Inflammatory macrophage (primary cell): ENCODE data around the gene TBC1D21.

Source experiments
- DNase-seq, 2 donors: peaks; one replicate each; pipeline ENCODE4 v3.0.0-alpha.2; 2020 to 2022
- total RNA-seq, 18 experiments: gene quantifications; one replicate each; lab custom pipeline; 2026; ENCODE audit warnings: mixed read lengths in 6 of 18, inconsistent platforms in 2 of 18; lab: John Stamatoyannopoulos, UW

The TBC1D21 gene, protein sequence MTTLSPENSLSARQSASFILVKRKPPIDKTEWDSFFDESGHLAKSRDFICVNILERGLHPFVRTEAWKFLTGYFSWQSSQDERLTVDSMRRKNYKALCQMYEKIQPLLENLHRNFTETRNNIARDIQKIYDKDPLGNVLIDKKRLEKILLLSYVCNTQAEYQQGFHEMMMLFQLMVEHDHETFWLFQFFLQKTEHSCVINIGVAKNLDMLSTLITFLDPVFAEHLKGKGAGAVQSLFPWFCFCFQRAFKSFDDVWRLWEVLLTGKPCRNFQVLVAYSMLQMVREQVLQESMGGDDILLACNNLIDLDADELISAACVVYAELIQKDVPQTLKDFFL
- 0 to 0.05 (median 0) reads per million in 18 experiments for total RNA-seq

DNA sequence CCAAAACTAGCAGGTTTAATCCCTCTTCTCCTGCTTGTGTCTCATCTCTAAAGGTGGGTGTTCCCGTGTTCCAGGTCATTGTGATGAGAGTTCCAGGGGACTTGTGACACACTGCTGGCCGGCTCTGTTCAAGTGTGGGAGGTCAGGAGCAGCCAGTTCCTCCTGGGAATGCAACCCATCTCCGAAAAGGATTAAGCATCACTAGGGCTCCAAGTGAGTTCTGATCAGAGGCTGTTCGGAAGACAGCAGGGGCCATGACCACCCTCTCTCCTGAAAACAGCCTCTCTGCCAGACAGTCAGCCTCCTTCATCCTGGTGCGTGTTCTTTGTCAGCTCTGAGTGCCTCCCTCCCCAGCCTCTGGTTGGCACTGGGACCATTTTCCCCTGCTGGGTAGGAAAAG, at the start of gene TBC1D21:
Gene TBC1D21, plus strand, starts transcription at position 109 of the 400 bp plus-strand sequence. Its CDS starts 146 bp downstream, at position 255.
- no peak for DNase-seq

DNA sequence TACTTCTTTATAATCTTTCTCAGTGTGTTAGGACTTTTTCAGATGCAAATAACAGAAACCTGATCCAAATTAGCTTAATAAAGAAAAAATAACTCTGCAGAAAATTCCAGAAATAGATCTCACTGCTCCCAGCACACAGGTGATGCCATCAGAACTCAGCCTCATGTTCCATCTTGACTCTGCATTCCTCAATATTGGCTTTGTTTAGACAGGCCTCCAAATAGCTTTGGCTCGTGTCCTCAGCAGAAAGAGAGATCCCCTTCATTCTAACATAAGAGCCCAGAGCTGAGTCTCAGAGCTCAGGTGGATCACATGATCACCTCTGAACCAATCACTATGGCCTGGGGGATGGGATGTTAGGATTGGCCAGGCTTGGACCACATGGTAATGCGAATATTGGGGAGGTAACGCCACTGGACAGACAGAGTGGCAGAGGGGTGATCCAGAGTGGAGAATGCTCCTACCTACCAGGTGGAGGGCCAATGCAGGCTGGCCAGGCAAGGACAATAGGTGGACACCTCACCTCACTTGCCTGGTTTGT, 46.6 kb upstream of the TBC1D21 start:
- DNase-seq, result no peak

DNA sequence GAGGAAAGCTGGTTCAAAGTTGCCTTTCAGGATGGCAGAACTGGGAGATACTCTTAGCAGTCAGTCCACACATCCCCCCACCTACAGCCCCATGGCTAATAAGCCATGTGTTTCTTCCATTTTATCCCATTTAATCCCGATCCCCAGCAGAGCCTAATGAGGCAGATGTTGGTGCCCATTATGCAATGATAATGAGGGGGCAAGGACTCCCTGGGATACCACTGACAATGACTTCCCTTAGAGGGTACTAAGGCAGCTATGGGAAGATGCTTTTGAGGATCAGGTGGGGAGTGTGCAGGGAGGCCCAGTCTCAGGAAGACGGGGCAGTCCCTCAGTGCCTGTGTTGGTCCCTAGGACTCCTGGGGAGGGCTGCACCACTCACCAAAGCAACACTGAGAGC, 43.8 kb upstream of the TBC1D21 start:
- DNase-seq, result no peak

DNA sequence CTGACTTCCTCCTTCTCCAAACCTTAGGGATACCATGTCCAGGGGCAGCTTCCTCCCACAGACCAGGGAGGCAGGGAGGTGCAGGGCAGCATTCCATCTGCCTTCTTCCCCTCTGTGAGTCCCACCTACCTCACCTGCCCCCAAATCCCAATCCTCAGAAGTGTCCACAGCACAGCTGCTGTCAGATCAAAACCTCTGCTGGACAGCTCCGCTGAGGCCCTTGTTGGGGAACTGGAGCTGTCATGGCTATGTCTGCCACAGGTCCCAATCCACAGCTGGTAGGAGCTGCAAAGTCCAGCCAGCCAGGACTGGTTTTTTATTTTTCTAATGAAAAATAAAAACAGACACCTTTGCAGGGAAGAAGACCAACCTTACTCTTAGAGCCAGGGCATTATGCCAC, 40.7 kb upstream of the TBC1D21 start:
- no peak for DNase-seq

DNA sequence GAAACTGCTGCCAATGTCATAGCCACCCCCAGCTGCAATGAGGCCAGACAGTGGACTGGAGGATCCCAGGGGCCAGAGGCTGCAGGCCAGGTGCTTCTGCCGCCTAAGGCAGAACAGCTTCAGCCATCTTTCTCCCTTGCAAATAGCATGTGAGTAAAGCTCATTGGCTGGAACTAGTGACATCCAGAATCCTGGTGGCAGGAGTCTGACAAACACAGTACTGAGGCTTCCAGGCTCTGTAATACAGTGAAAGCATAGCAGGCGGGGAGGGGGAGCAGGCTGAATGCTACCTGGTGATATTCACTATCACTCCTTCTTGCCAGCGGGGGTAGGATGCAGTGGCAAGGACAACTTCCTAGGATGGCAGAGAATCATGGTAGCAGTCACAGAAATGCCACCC, 36.5 kb upstream of the TBC1D21 start:
- no peak for DNase-seq

DNA sequence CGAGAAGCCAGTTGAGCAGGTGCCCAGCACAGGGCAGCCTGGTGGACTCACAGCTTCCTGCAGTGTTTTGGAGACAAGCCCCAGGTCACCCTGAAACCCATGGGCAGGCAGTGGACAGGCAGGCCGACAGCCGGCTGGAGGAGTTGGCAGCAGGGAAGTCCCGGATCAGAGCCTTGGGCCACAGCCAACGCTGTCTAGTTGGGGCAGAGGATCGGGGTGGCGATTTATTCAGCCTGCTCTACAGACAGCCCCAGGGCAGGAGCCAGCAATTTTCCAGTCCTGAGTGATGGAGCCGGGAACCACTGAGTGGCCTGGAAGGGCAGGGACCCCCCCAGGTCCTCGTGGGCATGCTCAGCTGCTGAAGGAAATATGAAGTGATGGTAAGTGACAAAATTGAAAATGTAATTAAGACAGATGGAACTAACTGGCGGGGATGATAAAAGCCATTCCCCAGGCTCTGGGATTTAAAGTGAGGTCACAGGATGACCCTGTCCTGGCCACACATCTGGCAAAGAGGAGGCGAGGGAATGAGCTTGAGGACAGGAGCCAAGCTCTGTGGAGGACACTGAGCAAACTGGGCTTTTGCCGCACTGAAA, 34.4 kb upstream of the TBC1D21 start:
- no peak for DNase-seq

DNA sequence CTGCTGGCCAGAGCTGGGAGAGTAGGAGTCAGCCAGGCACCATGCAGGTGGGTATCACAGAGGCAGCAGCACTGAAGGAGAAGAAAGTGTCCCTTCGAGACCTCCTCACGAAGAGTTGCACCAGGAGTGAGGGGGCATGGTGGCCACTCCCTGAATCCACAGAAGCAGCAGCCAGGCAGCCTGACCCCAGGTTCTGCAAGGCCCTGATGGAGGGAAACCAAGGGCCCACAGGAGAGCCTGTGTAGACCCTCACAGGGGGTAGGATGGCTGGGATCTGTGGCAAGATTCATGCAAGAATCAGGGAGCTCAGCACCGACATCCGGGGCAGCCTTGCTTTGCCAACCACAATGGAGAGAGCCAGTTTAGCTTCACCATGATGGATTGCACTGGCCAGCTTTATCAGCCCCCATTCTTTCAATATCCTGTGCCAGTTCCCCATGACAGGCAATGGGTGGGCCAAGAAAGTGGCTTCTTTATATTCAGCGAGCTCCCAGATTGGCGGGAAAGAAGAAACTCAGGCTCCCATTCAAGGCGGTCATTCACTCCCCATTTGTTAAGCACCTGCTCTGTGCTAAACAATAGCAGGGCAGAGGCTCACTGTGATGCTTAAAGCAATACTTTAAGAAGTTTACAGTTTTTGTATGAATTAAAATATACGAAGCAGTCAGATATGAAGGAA, 33.5 kb upstream of the TBC1D21 start:
- no peak for DNase-seq

DNA sequence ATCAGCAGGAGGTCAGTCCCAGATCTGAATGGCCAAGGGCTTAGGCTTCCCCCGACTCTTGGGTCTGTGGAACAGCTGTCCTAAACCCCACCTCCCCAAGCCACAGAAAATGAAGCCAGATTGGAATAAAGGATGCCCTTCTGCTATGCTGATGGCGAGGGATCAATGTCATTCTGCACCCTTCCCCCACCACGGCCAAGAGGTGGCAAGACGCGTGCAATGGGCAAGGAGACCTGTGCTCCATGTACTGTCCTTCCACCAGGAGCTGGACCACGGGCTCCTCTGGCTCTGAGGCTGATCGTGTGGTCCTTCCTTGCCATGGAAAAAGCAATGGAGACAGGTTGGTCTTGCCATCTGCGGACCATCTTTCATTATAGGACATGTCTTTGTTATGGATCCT, 32.6 kb upstream of the TBC1D21 start:
- DNase-seq, result no peak

DNA sequence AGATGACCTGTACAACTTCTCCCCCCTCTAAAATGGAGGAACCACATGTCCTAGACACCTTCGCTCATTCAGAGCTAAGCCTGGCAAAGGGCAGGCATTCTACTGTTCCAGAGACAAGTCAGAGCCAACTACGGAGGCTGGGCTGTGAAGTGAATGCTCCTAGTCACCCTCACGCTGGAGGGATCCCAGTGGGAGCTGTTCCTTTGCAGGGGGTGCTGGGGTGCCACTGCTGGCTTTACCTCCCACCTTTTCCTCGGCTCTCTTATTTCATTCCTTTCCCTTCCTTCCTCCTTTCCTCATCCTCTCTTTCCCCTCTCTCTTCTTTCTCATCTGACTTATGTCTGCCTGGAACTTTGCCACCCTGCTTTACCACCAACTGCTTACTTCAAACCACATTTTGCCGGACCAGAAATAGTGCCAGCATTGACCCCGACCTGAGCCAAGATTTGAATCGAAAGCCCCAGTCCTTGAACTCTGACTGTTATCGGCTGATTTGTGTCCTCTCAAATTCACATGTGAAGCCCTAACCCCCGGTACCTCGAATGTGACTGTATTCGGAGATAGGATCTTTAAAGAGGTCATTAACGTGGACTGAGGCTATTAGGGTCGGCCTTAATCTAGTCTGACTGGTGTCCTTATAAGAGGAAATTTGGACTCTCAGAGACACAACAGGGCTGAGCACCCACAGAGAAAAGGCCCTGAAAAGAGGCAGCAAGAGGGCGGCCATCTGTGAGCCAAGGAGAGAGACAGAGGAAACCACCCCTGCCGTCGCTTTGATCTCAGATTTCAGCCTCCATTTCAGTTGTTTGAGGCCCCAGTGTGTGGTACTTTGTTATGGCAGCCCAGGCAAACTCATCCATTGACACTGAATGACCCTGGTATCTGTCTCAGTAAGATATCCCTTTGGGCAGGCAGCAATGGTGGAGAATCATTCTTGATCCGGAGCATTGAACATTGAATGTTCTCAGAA, 31.3 kb upstream of the TBC1D21 start:
- DNase-seq, result no peak

DNA sequence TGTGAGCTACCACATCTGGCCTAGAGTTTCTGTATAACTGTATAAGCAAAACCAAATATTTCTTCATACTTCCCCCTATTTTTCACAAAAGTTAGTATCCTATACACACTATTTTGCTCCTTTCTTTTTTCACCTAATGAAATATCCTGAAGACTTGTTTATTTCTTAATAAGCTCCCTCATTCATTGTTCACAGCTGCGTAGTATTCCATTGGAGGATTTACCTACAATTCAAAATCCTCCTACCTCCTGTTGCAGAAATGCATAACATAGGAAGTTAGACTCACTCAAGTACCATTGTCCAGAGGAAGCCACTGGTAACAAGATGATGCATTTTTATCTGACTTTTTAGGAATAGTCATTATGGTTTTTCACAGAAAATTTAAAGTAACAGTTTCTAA, 29.6 kb upstream of the TBC1D21 start:
- no peak for DNase-seq

DNA sequence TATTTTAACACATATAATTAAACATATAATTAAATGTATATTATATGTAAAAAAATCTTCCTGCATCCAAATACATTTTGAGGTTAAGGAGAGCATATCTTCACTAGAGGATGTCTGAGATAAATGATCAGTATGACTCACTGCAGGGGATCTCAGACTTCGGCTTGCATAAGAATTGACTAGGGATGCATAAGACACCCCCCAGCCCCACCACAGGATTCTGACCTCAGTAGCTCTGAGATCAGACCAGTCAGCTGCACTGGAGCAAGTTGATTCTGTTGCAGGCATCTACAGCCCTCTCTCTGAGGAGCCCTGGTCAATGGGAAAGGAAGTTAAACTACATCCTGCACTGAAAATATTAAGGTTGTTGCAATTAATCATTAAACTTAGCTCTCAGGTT, 29.0 kb upstream of the TBC1D21 start:
- DNase-seq, result no peak

DNA sequence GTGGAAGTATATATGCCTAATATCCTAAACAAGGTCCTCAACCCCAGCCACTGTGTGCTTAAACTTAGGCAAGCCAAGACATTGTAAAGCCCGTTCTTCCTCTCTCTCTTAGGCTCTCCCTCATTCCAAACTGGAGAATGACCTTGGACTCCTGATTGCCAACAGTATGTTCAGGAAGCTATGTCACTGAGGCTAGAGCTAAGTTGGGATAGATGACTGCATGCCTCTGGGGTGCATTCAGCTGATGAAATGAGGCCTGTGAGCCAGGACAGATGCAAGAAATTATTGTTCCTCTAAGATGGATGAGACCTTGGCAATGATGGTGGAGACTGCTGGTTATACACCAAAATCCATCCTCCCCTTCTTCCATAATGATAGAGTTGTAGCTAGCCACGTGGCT, 27.9 kb upstream of the TBC1D21 start:
- no peak for DNase-seq

DNA sequence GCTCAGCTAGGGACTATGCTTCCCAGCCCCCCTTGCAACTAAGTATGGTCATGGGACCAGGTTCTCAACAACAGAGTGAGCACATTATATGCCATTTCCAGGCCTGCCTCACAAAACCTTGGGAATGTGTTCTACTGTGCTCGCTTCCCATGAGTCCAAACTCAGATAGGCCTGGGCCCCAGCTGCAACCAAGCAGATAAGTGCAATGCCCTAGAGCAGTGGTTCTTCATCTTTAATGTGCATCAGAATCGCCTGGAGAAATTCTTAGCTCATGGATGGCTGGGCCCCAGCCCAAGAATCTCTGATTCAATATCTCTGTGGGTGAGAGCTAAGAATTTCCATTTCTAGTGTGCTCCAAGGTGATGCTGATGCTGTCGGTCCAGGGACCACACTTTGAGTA, 27.5 kb upstream of the TBC1D21 start:
- DNase-seq, result no peak

DNA sequence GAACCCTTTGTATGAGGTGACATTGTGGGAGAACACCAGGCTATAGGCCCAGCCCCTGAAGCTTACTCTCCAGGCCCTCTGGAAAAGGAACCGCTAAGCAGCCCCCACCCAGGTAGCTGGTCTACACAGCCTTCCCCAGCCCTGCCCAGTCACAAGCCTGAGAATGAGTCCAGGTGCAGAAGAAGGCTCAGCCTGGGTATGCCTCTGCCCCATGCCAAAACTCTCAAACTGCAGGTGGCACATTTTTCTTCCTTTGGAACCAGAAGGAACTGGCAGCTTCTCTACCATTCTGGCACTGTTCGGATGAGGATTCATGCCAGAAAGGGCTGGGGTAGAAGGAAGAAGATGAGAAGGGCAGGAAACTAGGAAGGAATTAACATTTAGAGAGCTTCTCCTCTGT, 23.7 kb upstream of the TBC1D21 start:
- no peak for DNase-seq

DNA sequence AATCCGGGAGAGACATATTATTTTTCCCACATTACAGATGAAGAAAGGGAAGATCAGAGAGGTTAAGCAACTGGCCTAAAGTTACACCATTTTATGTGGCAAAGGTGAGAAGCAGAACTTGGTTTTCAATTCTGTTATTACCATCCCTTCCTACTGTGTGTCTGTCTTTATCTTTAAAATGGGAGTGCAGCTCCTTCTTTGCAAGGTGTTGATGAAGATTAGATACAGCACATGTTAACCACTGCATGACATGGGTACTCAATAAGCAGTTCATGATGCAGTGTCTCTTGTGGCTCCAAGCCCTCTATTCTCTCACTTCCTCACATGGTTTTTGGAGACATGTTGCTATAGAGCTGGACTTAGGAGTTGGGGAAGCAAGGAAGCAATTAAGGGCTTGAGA, 23.1 kb upstream of the TBC1D21 start:
- no peak for DNase-seq

DNA sequence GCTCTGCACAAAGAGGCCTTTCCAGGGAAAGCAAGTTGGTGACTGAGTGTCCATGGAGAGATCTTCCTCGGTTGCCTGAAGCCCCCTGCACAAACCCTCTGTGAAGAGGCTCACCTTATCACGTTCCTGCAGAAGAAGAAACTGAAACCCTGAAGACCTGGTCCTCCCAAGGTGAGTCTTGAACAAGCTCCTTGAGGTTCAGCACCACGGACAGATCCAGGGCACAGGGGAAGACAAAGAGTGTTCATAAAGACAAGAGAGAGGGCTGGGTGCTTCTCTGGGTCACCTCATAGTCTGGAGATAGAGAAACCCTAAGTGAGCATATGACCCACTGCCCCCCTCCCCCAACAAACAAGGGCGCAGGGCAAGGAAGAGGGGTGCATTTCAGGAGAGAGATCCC, 21.7 kb upstream of the TBC1D21 start:
- peak; percentile 4 to 47 for DNase-seq

DNA sequence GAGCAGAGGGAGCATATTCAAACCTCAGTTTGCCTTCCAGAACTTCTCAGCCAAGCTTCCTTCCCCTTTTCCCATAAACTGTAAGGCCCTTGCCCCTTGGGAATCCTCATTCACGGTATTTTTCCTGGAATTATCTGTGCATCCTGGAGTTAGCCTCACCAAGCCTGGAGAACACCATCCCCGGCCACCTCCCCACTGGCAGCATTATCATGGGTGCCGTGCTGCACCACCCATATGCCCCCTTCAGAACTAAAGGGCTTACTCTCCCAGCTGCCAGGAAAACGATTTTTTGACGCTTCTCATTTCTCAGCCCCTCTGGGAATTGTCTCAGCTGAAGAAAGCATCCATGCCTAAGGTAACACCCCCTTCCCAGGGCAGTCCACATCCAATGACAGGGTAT, 20.9 kb upstream of the TBC1D21 start:
- DNase-seq, result no peak

DNA sequence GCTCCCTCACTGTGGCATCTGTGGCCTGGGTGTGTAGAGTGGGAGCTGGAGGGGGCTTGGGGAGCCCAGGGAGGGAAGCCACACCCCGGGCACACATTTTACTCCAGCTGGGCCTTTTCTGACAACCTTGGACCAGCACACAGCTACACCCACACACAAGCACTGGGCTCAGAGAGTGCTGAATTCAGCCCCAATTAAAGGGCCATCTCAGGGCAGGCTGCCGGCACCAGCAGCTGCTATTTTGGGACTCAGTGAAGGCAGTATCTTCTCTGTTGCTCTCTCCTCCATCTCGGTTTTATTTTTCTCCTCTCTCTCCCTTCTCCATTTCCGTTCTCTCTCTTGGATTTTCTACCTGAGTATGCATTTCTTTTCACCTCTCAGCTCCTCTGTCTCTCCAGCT, 19.1 kb upstream of the TBC1D21 start:
- no peak for DNase-seq

DNA sequence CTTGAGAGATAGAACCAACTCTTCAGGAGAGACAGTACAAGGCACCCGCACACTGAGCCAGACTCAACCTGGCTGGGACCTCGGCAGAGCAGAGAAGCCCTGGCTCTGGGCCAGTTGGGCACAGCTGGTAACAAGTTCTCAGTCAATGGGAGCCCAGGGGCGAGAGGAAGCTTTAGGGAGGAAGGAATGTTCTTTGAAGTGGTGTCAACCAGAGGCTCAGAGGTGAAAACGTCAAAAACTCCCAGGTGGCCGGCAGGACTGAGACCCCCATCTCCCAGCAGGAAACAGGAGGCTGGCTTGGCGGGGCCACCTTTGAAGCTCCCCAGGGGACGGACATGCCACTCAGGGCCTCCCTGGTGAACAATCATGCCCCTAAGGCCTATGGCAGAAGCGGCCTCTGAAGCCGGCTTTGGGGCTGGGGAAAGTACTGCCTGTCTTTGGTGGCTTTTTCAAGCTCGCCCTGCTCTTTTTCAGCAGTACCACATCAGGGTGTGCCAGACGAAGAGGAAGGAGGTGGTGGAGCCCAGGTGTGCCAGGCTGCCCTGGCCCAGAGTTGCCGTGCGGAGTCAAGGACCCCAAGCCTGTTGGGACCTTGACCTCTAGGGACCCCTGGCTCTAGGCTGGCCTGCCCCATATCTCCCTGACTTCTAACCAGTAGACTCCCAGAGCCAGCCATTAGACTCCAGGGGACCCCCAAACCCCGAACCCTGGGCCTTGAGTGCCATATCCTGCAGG, 16.7 kb upstream of the TBC1D21 start:
- no peak for DNase-seq

DNA sequence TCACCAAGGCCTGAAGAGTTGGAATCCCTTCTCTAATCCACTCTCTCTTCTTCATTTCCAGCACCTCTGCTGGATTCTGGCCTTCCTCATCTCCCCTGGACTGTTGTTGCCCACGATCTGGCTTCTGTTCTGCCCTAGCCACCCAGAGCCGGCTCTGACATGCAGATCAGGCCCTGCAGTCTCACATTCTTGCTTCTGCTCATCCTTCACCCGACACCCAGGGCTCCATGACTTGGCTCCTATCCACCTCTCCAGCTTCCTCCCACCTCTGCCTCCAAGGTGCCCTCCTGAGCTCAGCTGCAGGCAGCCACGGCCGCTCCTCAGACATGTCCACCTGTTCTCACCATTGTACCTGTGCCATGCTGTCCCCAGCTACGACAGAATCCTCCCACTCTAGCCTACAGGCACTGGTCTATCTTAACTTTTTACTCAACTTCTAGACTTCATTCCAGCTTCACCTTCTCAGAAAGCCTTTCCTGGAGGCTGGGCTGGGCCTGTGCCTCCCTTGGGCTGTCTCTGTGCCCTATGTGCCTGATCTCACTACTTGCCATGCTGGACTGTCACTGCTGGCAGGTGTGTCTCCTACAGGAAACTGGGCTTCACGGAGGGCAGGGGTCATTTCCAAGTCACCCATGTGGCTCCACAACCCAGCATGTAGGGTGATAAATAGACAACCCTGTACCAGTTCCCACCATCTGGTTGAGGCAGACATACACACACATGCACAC, 16.0 kb upstream of the TBC1D21 start:
- no peak for DNase-seq

DNA sequence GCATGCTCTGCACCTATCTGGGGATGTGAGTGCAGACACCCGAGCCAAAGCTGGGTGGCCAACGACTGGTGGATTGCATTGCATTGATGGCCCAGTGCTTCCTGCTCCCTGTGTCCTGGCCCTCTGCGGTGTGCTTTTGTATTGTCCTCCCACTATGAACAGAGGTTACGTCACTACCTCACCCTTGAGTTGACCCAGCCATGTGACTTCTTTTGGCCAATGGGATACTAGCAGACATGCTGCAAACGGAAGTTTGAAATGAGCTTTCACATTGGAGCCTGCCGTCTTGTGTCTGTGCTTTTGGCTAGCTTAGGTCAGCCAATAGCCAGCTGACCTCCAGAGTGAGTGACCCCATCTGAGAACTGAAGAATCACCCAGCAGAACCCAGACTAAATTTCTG, 15.3 kb upstream of the TBC1D21 start:
- peak; percentile 10 to 19 for DNase-seq
